ENCODE measurements around the gene UAP1. TPM values are rescaled to one million over a fixed set of nuclear protein-coding genes. Genes with fewer than 3 reads are reported as not detected.

UAP1 gene
- total and polyA plus RNA-seq, 2 donors (not counting 3 experiments of a cell fraction or from before 2014, with no cell fraction given) = 30.6 to 89.8 TPM

DNA sequence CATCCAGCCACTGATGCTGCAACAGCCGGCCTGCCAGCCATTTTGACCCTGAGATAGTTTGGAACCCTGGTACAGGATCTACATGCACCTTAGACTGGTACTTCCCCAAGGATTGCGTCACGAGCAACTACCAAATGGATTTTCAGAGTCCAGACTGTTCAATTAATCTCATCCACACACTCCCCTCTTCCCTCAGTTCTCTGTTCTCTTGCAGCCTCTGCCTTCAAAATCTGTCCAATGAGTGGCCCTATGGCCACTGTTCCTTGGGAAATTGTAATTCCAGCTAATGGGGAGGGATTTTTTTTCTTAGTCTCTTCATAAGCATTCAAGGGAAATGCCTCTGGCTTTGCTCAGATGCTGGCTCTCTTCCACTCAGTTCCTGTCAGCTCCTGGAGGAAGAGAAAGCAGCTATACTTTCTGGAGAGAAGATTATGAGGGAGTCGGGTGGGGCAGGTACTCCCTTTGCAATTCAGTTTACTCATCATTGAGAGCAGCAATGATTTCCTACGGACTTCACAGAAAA lies 19.8 kb upstream of the UAP1 start:
- Histone ChIP-seq H3K79me2 (ENCODE audit: control insufficient read depth, insufficient read depth, low read length) (no peaks in the 10 kb centered on the region), H3K9ac (replicated peaks; ENCODE audit: extremely low read depth, insufficient read depth, low read length) (peak overlapping the region; percentile 51), H3K36me3 (ENCODE audit: control insufficient read depth in 2 of 2, extremely low read depth in 1 of 2, insufficient read depth in 2 of 2, low read length in 2 of 2) (no peaks in the 10 kb centered on the region), H3K4me1 (ENCODE audit: control insufficient read depth, extremely low read depth, insufficient read depth, low read length) (peaks cover 50% of the 10 kb centered on the region), H3K9me1 (replicated peaks; ENCODE audit: control insufficient read depth, extremely low read depth, insufficient read depth, low read length) (no peaks in the 10 kb centered on the region), H3K4me3 (replicated peaks in 1 of 3; ENCODE audit: insufficient read depth in 1 of 3, low read depth in 1 of 3, low read length in 3 of 3) (no peak overlapping the region), H3K4me2 (ENCODE audit: insufficient read depth, low read length) (peak overlapping the region; percentile 70), H4K20me1 (replicated peaks; ENCODE audit: control insufficient read depth, extremely low read depth, insufficient read depth, low read length) (no peaks in the 10 kb centered on the region), H3K27me3 (ENCODE audit: control insufficient read depth in 2 of 2, insufficient read depth in 2 of 2, low read length in 2 of 2) (no peaks in the 10 kb centered on the region), H2AFZ (ENCODE audit: low read depth, low read length) (peak overlapping the region; percentile 68), H3K9me3 (replicated peaks; ENCODE audit: control insufficient read depth, insufficient read depth, low read length) (no peaks in the 10 kb centered on the region), H3K27ac (ENCODE audit: insufficient read depth, low read depth, low read length) (peak overlapping the region; percentile 83)
- POLR2A ChIA-PET = interaction anchor here (0.7 to 1.2 kb wide), 5 partner anchors 10 to 295 kb away, joined by 3 to 4 read pairs (median 4); partner anchors contain the start of gene UAP1
- CTCF ChIA-PET = interaction anchor here (0.8 to 1.8 kb wide), 5 partner anchors 11 to 24 kb away, joined by 3 to 5 read pairs (median 3); no protein-coding TSS in a partner anchor
- no TSS peak for BruUV-seq (replicated peaks)
- dilution Hi-C loops (cut with MboI; ENCODE audit: extremely low pct_ligation_motif_present, low sequenced_read_pairs) (no loop called here), intact Hi-C loops (cut with micrococcal nuclease) (no loop called here)
- DNase-seq (ENCODE audit: low read depth, low spot score) (peak; percentile 92), FAIRE-seq (peak; percentile 85)
- TF ChIP-seq GATA2 (IDR thresholded peaks at IDR 0.05; ENCODE audit: insufficient read depth, insufficient read length, low read depth, low read length) = no peak
- TF ChIP-seq JUN (IDR thresholded peaks at IDR 0.05; ENCODE audit: borderline replicate concordance, insufficient read depth, insufficient read length, low read depth) = peak; percentile 60
- no peak for TF ChIP-seq EZH2 (IDR thresholded peaks at IDR 0.05; ENCODE audit: borderline replicate concordance, low read depth, low read length, severe bottlenecking)
- TF ChIP-seq, protein P1, sequence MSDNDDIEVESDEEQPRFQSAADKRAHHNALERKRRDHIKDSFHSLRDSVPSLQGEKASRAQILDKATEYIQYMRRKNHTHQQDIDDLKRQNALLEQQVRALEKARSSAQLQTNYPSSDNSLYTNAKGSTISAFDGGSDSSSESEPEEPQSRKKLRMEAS (IDR thresholded peaks at IDR 0.05; ENCODE audit: insufficient read depth, insufficient read length) = no peak
- peak; percentile 49 for TF ChIP-seq POLR2AphosphoS5 (IDR thresholded peaks at IDR 0.05; ENCODE audit: insufficient read depth, low read depth, low read length)
- TF ChIP-seq POLR2A (IDR thresholded peaks at IDR 0.05; ENCODE audit: low read depth, low read length) = no peak
- peak; percentile 85 for TF ChIP-seq FOS (IDR thresholded peaks at IDR 0.05; ENCODE audit: borderline replicate concordance, insufficient read depth, low read length)
- TF ChIP-seq, protein P2, sequence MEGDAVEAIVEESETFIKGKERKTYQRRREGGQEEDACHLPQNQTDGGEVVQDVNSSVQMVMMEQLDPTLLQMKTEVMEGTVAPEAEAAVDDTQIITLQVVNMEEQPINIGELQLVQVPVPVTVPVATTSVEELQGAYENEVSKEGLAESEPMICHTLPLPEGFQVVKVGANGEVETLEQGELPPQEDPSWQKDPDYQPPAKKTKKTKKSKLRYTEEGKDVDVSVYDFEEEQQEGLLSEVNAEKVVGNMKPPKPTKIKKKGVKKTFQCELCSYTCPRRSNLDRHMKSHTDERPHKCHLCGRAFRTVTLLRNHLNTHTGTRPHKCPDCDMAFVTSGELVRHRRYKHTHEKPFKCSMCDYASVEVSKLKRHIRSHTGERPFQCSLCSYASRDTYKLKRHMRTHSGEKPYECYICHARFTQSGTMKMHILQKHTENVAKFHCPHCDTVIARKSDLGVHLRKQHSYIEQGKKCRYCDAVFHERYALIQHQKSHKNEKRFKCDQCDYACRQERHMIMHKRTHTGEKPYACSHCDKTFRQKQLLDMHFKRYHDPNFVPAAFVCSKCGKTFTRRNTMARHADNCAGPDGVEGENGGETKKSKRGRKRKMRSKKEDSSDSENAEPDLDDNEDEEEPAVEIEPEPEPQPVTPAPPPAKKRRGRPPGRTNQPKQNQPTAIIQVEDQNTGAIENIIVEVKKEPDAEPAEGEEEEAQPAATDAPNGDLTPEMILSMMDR (IDR thresholded peaks at IDR 0.05; ENCODE audit: extremely low read depth in 1 of 2, insufficient read depth in 1 of 2, low read depth in 1 of 2, low read length in 2 of 2) = no peak
- no peak for TF ChIP-seq MYC (IDR thresholded peaks at IDR 0.05; ENCODE audit: low read depth, low read length)
